LNCAP (cell line): ENCODE measurements around the gene PSME4.
A peak's percentile ranks its signal among the peaks of the same experiment; 100 is the strongest.

ENCODE experiments used
- TF ChIP-seq, protein P1 (sequence below): fragments of 450-650 bp; IDR thresholded peaks from 2 replicates; pipeline ENCODE4 v1.5.1; 2017; ENCODE audit warnings: mild to moderate bottlenecking

The PSME4 gene

DNA sequence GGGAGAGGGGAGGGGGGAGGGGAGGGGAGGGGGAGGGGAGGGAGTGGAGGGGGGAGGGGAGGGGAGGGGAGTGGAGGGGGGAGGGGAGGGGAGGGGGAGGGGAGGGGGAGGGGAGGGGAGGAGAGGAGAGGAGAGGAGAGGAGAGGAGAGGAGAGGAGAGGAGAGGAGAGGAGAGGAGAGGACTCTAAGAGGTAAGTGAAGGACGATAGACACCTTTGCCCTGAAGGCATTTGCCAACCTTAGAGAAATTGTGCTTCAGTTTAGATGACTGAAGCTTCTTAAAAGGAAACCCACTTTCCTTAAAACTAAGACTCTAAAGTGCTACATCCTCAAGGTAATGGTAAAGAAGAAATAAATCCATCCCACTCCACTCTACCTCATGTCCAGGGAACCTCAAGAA, 130.2 kb downstream of the PSME4 start:
- TF ChIP-seq, protein P1, sequence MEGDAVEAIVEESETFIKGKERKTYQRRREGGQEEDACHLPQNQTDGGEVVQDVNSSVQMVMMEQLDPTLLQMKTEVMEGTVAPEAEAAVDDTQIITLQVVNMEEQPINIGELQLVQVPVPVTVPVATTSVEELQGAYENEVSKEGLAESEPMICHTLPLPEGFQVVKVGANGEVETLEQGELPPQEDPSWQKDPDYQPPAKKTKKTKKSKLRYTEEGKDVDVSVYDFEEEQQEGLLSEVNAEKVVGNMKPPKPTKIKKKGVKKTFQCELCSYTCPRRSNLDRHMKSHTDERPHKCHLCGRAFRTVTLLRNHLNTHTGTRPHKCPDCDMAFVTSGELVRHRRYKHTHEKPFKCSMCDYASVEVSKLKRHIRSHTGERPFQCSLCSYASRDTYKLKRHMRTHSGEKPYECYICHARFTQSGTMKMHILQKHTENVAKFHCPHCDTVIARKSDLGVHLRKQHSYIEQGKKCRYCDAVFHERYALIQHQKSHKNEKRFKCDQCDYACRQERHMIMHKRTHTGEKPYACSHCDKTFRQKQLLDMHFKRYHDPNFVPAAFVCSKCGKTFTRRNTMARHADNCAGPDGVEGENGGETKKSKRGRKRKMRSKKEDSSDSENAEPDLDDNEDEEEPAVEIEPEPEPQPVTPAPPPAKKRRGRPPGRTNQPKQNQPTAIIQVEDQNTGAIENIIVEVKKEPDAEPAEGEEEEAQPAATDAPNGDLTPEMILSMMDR = no peak

DNA sequence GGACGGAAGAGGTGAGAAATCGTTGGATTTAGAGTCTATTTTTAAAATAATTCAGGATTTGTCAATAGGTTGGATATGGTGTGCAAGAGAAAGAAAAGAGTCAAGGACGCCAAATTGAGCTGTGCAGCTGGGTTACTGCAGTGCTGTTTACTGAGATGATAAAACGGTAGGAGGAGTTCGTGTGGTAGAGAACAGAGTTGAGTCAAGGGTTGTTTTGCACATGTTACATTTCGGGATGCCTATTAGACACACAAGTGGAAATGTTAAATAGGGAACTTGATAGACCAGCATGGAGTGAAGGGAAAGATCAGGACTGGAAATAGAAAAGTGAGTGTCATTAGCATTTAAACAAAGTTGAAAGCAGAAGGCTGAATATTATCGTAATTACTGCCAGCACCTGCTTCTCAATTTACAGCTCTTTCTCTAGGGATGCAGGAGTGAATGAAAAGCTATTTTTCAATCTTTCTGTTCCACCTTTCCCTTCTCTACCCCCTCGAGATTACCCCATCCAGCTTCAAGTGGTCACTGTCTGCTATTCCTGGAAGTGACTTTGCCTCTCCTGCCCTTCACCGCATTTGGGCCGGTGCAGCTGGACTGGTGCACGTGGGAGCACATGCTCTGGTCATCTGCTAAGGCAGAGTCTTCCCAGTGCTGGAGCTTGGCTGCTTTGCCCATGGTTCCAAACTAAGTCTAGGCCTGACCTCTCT, 141.4 kb downstream of the PSME4 start:
- TF ChIP-seq, protein P1 = no peak

DNA sequence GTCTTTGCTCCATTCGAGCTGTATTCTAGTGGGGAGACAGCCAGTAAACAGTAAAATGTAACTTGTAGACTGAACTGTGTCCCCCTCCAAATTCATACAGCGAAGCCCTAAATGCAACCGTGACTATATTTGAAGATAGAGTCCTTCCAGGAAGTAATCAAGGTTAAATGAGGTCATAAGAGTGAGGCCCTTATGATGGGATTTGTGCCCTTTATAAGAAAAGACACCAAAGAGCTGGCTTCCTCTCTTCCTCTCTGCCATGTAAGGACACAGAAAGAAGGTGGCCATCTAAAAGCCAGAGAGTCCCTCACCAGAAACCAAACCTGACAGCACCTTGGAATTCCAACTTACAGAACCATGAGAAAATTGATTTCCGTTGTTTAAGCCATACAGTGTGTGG, 142.5 kb downstream of the PSME4 start:
- TF ChIP-seq, protein P1 = no peak

DNA sequence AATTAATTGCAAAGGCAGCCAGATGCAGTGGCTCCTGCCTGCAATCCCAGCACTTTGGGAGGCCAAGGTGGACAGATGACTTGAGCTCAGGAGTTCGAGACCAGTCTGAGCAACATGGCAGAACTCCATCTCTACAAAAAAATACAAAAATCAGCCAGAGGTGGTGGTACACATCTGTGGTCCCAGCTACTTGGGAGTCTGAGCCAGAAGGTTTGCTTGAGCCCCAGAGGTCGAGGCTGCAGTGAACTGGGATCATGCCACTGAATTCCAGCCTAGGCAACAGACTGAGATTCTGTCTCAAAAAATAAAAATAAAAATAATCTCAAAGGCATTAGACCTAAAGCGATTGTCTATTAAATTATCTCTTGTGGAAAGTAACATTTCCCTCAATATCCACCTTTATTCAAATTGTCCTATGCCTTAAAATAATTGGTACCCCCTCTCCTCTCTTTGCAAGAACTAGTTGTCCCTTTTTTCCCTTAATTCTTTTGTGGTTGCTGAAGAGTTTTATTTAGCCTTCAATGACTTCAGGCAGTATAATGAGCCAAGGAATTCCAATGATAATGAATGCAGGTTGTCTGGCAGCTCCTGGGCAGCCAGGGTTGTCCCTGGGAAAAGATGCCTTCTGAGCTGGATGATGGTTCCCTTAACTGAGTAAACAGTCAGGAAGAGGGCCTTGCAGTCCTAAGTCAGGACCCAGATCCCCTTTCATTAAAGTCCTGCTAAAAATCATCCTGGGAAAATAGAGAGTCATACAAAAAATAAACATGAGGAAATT, 143.2 kb downstream of the PSME4 start:
- TF ChIP-seq, protein P1 = no peak

DNA sequence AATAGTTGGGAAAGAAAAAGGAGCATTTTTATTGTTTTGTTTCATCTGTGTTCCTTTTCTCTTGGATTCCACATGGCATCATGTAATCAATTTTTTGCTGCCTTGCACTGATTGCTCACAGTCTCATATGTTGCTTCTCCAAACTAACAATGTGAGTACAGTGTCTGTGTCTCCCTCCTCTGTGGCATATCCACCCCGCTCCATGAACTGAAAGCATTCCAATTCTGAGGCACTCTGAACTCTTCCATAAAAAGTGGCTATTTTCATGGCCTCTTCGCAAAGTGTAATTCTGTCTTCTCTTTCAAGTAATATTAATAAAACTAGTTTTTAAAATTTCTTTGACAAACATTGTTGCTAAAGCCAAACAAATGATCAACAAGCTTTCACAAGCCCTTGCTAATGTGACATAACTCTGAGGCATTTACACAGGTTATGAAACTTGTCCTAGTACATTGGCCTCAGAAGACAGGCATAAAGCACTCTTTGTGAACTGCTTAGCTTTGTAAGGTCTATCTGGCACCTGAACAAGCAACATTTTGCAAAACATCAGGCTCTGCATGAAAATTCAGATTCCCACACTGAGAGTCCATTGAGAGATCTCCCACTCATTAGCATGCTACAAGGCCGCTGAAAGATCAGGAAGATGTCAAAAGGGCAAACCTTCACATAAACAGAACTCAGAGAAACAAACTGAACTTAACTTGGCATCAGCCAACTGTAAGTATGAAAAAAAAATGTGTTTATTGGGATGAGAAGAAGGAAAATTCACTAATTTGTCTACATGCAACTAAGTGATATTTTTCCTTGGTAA, 144.0 kb downstream of the PSME4 start:
- TF ChIP-seq, protein P1 = no peak

DNA sequence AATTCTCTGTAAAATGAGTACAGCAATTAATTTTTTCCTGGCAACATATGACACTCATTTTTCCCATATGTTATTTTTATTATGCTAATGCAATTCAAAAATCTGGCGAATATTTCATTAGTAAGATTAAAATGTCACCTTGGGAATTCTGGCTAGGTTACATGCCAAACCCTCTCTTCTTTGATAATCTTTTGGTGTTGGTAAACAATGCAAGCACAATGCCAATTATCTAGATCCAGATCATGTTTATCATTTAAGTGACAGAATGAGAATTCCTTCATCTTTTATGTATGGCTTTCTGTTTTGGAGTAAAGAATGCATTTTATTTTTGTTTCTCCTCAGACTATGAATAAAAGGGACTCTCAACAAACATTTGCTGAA, 144.8 kb downstream of the PSME4 start:
- TF ChIP-seq, protein P1 = no peak

DNA sequence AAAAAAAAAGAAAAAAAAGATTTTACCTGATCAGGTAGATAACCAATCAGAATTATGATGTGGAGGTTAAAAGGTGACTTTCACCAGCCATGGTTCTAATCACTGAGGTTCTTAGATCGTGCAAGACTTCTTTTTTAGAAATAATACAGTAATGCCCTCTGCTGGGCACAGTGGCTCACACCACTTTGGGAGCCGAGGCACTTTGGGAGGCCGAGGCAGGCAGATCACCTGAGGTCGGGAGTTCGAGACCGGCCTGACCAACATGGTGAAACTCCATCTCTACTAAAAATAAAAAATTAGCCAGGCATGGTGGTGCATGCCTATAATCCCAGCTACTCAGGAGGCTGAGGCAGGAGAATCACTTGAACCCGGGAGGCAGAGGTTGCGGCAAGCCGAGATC, 147.2 kb downstream of the PSME4 start:
- TF ChIP-seq, protein P1 = peak; percentile 25; the same call in 1 of the 2 replicates
